Nasal cavity respiratory epithelium epithelial cell of viscerocranial mucosa (primary cell): Measurements from ENCODE around the gene ACP5. TPM values are rescaled to one million over a fixed set of nuclear protein-coding genes. Genes with fewer than 3 reads are reported as not detected.

ENCODE experiments used
- total RNA-seq: library from RNA; depleted of rRNA; stranded (reverse); fragments of >200 nt; gene quantifications from 2 replicates; pipeline ENCODE4 v1.2.3, GENCODE V29; 2014

Gene ACP5
- total RNA-seq = 8.9 and 52.9 TPM in 2 replicates

DNA sequence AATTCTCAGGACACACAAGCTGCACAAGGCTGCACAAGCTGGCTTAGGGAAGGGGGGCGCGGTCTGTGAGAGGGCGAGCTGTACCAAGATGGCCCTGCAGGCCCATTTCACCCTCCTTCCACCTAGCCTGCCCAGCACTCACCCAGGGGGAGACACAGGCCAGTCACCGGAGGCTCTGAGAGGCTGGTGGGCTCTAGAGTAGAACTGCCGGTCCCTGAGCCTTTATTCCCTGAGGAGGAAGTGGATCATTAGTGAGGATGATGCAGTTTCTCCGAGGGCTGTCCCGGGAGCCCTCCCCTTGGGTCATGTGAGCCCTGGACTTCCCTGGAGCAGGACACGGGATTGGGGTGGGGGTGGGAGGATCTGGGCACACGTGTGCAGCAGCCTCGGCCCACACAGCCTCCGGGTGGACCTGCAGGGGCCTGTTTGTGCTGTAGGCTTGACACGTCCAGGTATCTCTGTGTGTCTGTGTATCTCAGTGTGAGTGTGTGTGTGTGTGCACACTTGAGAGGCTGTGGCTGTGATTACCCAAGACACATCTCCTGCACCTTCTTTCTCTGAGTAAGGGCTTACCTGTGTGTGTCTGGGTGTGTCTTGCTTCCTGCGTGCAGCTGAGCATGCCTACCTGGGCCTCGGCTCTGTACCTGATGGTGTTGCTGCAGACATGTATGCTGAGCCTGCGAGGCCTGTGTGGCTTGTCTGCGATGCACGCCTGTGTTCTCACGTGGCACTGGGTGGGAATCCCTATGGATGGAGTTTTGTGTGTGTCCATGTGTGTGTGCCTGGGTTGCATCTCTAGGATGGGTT lies at the start of gene ACP5:
TSS of gene ACP5 (minus strand) at position 195 of the 807 bp plus-strand sequence. CDS start 328 bp downstream, outside the sequence.

DNA sequence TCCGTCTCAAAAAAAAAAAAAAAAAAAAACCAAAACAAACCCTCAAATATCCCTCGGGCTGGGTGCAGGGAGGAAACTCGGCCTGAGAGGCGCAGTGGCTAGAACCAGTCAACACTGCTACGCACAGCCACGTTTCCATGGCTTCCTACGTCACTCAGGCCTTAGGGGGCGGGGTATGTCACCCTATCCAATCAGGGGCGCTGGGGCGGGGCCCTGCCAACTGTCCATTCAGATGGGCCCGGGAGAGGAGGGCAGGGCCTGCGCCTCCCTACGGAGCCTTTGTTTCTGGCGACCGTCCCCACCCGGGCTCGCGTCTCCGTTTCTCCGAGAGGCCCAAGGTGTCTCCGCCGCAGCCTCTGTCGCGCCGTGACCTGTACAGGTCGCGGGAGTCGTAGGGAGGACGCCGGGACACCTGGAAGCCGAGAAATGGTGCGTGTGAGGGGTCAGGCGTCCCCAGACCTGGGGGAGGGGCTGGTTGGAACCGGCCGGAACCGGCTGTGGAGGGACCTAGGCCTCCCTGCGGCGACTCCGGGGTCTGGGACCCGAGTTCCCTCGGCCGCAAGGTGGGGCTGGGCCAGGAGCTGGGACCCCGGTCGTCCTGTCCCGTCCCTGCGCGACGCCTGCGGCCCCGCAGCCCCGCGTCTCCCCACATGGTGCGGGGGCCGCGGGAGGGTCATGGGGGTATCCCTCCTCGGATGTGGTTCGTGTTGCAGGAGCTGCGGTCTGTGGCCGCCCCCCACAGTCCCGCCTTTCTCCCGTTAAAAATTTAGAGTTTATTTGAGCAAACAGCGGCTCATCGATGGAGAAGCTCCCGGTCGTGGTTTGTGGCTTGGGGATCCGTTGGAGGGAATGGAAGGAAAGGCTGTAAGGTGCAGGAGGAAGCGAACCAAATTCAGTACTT lies 20.0 kb upstream of the ACP5 start, which contains the start of gene ZNF627:
TSS of gene ZNF627 (plus strand) at position 282 of the 901 bp plus-strand sequence. CDS start at position 427, 145 bp downstream.

DNA sequence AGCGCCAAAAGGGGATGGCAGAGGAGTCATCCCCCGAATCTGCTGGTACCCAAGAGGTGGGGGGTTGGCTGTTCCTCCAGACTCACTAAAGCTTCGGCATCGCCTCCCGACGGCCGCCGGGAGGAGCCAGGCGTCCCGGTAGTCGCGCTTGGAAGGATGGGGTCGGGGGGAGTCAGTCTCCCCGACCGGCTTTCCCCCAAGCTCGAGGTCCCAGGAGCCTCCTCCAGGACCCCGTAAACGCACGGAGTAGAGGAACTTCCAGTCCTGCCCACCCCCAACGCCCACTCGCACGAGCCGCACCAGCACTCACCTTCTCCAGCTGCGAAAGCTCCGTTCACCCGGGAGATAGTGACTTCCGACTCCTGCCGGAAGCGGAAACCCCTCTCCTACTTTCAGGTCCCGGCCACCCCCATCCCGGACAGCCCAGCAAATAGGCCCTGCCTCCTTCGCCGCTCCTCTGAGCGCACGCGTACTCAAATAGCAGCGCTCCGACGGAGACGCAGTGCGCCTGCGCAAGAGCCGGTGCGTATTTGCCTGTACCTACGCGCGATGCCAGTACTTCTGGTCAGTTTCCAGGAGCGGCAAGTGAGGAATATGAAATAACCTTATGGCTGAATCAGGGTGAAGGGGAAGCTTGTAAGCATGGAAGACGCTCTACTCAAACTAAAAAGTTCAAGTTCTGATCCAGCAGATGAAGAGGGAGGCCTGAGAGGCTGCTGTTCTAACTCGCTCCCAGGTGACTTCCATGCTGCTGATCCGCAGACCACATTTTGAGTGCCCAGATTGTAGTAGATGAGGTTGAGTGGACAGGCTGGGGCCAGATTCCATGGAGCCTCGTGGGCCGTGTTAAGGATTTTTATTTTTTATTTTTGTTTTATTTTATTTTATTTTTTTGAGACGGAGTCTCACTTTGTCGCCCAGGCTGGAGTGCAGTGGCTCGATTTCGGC lies 18.3 kb downstream of the ACP5 start, which contains the start of gene ELOF1:
TSS of gene ELOF1 (minus strand) at position 350 of the 948 bp plus-strand sequence. CDS start 4,883 bp downstream, outside the sequence.

DNA sequence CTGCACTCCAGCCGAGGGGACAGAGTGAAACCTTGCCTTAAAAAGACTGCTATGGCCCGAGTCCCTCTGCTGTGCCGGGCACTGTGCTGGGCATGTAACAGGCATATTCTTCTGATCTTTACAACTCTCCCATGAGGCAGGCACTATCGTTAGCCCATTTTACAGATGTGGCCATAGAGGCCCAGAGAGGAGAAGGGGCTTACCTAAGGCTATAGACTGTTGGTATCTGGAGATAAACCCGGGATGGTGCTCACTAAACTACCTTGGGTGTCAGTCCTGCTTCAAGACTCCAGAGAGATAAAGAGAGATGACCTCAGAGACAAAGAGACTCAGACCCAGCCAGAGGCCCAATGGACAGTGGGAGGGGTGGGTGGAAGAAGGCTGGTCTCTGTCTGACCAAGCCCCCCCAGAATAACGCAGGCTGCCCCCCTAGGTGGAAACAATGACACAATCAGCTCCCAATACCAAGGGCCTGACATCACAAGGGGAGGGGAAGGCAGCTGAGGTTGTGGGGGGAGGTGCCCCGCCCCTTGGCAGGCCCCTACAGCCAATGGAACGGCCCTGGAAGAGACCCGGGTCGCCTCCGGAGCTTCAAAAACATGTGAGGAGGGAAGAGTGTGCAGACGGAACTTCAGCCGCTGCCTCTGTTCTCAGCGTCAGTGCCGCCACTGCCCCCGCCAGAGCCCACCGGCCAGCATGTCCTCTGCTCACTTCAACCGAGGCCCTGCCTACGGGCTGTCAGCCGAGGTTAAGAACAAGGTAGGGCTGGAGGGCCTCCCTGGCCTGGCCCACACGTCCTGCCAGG lies 39.0 kb downstream of the ACP5 start, which contains the start of gene CNN1:
TSS of gene CNN1 (plus strand) at position 620 of the 805 bp plus-strand sequence. CDS start at position 697, 77 bp downstream.

DNA sequence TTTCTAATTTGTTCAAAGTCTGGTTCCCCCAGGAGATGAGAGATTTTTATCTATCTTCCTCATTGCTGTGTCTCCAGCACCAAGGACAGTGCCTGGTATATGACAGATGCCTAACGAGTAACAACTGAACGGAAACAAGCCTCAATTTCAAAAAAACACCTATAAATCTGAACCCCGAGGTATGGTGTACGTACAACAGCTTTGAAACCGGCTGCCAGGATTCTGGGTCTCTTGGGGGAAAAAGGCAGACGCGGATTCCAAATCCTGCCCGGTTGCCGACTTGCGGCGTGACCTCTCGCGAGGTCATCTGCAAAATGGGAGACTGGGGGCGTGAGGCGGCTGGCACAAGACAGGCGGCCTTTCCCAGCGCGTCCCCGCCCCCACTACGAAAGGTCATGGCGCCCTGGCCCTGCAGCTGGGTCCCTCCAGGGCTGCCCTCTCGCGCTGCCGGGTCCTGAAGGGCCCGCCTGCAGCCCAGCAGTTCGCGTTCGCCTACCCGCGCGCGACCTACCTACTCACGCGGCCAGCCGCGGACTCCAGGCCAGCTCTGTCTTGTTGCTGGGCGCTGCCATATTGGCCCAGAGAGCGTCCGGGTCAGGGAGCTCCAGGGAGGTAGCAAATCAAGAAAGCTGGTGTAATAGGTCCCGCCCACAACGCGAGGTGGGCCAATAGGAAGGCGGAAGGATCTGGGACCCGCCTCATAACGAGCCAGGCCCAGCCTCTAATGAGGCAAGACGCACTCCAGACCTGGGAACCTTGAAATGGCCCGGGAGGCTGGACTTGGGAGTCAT lies 48.7 kb downstream of the ACP5 start, which contains the start of gene ECSIT:
TSS of gene ECSIT (minus strand) at position 584 of the 791 bp plus-strand sequence. CDS start 9,964 bp downstream, outside the sequence.

Other genes with a start within 250 kb of the ACP5 start
- gene RAB3D, start 238.0 kb downstream of the ACP5 start, total RNA-seq = 75.5 and 131 TPM in 2 replicates
- 48.2 and 91.9 TPM in 2 replicates for gene TMEM205, start 231.4 kb downstream of the ACP5 start, total RNA-seq
- 4.1 and 10.9 TPM in 2 replicates for gene CCDC159, start 231.1 kb downstream of the ACP5 start, total RNA-seq
- 3.8 and 5.5 TPM in 2 replicates for gene PLPPR2, start 222.2 kb downstream of the ACP5 start, total RNA-seq
- gene SWSAP1, start 203.0 kb downstream of the ACP5 start, total RNA-seq = 0.57 and 0.68 TPM in 2 replicates
- 0.68 and 0.71 TPM in 2 replicates for gene EPOR, start 193.3 kb downstream of the ACP5 start, total RNA-seq
- 0.21 TPM in 1 of 2 replicates, not detected in the other for gene RGL3, start 158.3 kb downstream of the ACP5 start, total RNA-seq
- 0.07 TPM in 1 of 2 replicates, not detected in the other for gene ODAD3, start 142.5 kb downstream of the ACP5 start, total RNA-seq
- gene PRKCSH, start 142.0 kb downstream of the ACP5 start, total RNA-seq = 94.0 and 217 TPM in 2 replicates
- not detected in 2 replicates for gene ELAVL3, start 96.6 kb downstream of the ACP5 start, total RNA-seq
- 4.3 and 4.8 TPM in 2 replicates for gene ZNF653, start 71.8 kb downstream of the ACP5 start, total RNA-seq
- gene ECSIT, start 48.5 kb downstream of the ACP5 start, total RNA-seq = 28.5 and 34.9 TPM in 2 replicates
- 2.3 TPM in 1 of 2 replicates, not detected in the other for gene CNN1, start 38.8 kb downstream of the ACP5 start, total RNA-seq
- 23.3 and 25.6 TPM in 2 replicates for gene ELOF1, start 18.4 kb downstream of the ACP5 start, total RNA-seq
- gene ZNF627, start 19.8 kb upstream of the ACP5 start, total RNA-seq = 20.8 and 25.8 TPM in 2 replicates
- 4.1 and 7.5 TPM in 2 replicates for gene ZNF823, start 161.3 kb upstream of the ACP5 start, total RNA-seq
- 8.2 and 8.8 TPM in 2 replicates for gene ZNF441, start 189.4 kb upstream of the ACP5 start, total RNA-seq
- 0.34 and 1.6 TPM in 2 replicates for gene ZNF491, start 220.9 kb upstream of the ACP5 start, total RNA-seq
- 8.5 and 14.2 TPM in 2 replicates for gene ZNF440, start 236.6 kb upstream of the ACP5 start, total RNA-seq